Astrocyte of the hippocampus (primary cell): ENCODE data around the gene PHF14.
A peak's percentile ranks its signal among the peaks of the same experiment; 100 is the strongest.

Source experiments
- DNase-seq: peaks from one replicate; pipeline ENCODE4 v3.0.0; 2011; ENCODE audit warnings: low read depth, low spot score

Gene PHF14

DNA sequence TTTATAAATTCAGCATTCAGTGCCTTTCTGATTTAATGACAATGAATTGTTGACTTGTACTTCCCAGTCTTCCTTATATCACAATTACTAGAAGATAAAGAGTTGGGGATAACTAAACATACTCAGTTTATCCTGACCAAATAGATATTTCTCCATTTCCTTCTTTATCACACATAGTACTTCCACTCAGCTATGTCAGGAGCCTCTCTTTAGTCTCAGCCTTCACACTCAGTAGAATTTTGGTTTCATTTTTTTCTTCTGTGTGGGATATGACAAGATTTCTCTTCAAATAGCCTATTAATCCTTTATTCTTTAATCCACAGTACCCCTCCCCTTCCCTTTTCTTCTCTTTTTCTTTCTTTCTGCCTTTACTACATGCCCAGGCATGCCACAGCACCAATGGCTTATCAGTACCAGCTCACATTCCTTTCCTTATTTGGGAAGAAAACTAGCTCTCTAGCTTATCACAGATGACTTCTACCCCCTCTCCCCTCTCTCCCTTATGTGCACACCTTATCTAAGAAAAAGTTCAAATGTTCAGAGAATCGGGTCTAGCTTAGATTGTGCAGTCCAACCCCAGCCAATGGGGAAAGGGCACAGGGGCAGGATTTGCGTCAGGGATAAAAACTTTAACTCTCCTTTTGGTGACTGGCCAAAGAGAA, 109.0 kb downstream of the PHF14 start:
- peak; percentile 2 for DNase-seq

- no peak for DNase-seq
Measured at GRCh38 chr7:11083214-11083568, 109.5 kb downstream of the PHF14 start.

DNA sequence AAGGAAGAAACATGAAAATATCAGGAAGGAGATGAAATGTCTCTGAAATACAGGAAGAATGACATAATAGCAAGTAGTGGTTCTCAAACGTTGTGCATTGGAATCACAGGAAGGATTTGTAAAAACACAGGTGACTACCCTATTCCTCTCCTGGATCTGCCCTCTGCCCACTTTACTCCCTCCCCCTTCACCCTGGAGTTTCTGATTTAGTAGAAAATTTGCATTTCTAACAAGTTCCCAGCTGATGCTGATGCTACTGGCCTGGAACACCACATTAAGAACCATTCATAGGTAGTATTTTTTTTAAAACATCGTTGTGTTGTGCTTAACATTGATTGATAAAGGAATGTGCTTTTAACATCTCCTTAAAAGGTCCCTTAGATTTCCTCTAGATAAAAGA, 130.9 kb downstream of the PHF14 start:
- no peak for DNase-seq

GRCh38 chr7:11109659-11110058, 136.0 kb downstream of the PHF14 start:
- no peak for DNase-seq

DNA sequence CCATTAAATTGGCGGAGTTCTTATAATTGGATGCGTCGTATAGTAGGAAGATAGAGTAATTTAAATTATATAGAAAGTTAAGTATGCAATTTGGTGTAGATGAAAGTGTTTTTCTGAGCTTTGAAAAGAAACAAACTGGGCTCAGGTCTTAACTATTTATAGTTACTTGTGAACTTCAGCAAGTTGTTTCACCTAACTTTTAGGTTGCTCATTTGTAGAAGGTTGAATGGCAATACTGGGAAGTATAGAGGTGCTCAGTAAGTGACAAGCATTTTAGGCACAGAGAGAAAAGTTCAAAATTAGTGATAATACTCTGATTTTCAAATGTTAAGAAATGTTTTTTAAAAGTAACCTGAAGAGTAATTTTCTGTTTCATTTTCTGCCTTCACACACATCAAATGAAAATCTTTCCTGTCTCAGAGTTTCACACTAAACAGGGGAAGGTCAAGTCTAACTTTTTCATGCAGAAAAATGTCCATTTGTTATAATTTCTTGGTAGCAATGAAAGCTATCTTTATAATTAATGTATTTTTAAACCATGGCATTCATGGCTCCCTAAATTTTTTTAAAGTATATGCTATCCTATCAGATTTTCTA, 146.5 kb downstream of the PHF14 start:
- no peak for DNase-seq

- DNase-seq = no peak
Measured at GRCh38 chr7:11120675-11121220, 147.1 kb downstream of the PHF14 start.

DNA sequence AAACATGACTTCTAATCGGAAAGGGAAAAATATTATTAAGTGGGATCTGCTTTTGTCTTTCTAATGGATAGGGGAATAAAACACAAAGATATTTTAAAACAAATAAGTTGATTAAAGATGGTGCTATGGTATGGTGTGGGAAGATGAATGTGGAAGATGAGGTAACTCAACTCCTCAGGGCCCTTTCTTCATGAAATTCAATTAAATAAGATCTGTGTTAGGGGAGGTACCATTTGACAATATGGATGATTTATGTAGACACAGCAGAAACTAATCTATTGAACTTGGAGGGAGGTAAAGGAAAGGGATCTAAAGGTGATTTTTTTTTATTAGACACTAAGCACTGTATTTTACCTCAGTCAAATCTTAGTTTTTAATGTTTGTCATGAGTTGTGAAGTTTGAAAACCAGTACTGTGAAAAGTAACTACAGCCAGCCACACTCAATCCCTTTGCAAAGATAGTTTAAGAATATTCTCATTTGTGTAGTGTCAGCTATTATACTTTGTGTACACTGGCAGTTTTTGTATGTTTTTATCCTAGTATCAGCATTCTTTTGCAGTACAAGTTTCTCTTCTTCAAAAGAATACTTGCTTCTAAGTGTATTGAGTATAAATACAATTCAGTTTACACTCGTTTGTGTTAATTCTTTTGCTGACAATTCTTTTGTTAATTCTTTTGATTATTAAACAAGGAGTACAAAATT, 151.3 kb downstream of the PHF14 start:
- no peak for DNase-seq

DNA sequence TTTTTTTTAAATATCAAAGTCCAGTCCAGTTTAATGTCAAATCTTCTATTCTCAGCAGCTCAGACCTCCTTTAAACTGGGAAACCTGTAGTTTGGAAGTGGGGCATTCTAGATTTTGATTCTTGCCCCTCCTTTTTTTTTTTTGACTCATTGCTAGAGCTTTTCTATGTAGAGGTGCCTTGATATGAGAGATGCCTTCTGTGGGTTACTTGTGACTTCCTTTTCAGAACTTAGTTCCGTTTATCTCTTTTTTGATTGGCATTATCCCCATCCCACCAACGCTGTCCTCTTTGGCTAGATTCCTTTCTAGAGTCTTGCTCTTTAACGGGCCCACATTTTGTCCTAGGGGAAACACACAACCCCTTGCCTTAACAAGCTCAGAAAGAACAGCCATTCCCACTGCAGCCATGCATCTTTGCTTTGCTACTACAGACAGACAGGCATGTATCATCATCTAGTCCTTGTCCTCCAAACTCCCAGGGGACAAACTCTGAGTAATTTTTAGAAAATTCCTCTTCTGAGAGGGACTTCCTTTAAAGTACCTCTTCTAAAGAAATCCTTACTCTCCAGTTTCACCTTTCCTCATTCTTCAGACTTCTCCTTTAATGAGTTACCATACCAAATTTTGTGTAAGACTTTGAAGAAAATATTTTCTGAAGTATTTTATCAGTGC, 153.6 kb downstream of the PHF14 start:
- no peak for DNase-seq

- DNase-seq = no peak
Measured at GRCh38 chr7:11127988-11128387, 154.3 kb downstream of the PHF14 start.

DNA sequence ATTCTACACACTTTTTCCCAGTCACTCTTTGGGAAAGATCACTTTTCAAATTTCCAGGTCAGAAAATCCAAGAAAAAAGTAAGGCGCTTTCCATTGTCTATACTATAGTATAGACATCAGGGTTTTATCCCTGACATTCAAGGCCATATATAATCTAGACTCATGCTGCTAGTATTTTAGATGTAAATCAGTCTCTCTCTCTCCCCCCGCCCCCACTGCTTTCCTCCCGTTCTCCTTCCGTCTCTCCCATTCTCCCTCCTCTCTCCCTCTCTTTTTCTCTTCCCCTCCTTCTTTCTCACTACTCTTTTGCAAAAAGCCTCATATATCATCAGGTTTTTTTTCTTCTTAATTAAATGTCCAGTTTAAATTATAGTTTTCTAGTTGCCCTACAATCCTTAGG, 154.8 kb downstream of the PHF14 start:
- no peak for DNase-seq

GRCh38 chr7:11130012-11130411, 156.3 kb downstream of the PHF14 start:
- peak; percentile 23 for DNase-seq

DNA sequence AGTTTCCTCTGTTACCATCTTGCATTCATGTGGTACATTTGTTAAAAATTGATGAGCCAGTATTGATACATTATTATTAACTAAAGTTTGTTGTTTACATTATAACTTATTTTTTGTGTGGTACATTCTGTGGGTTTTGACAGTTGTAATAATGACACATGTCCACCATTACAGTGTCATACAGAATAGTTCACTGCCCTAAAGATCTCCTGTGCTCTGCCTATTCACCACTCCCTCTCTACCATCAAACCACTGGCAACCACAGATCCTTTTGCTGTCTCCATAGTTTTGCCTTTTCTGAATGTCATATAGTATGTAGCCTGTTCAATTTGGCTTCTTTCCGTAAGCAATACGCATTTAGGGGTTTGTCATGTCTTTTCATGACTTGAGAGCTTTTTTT, 156.9 kb downstream of the PHF14 start:
- DNase-seq = no peak

GRCh38 chr7:11133436-11133959, 159.8 kb downstream of the PHF14 start:
- no peak for DNase-seq

GRCh38 chr7:11135573-11135972, 161.9 kb downstream of the PHF14 start:
- DNase-seq = no peak

GRCh38 chr7:11141541-11141940, 167.9 kb downstream of the PHF14 start:
- DNase-seq = no peak

- no peak for DNase-seq
Measured at GRCh38 chr7:11153694-11154093, 180.0 kb downstream of the PHF14 start.

DNA sequence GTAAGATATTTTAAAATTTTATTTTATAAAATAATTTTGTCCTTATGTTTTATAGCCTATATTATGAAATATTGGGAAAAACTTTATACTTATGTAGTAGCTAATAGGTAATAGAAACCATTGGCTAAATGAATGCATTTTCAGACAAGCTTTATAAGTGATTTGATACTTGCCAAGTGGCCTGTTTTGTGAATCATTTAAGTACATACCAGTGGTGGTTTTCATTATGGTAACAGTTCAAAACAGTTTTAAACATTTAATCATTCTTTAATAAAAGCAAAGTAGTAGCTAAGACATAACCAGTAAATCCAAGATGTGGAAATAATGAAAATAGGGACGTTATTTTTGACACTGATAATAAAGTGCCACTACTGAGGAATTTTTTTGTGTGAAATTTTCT, 182.2 kb downstream of the PHF14 start:
- DNase-seq = peak; percentile 37

- no peak for DNase-seq
Measured at GRCh38 chr7:11161499-11161898, 187.8 kb downstream of the PHF14 start.

DNA sequence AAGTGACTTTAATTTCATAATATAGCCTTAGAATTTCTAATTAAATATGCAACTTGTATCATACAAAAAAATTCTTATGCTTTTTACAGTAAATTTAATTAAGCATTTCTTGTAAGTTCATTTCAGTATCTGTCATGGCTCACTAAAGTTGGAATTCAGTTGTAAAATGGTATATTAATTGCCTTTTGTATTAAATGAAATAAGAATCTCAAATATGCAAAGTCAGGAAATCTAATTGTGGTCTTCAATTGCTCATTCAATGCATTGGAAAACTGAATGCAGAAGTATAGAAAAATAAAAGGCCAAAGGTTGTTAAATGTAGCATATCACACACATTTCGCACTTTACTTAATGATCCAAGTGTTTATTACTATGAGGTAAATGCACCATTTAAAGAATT, 189.5 kb downstream of the PHF14 start:
- DNase-seq = no peak

DNA sequence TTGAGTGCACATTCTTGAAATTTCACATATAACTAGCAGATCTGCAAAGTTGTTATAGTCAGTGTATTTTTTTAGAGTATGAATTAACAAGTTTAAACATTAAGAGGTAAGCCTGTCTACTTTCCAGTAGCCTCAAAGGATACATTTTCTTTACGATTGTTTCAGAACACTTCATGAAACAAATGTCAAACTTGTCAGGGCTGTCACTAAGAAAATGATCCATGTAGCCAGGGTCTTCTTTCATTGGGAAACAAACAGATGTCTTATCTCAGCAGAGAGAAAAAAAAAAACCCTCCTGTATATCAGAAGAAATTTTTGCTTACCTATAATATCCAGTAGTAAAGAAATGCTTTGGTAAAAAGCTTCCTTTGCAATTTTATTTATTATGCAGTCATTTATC, 192.4 kb downstream of the PHF14 start:
- DNase-seq = no peak

DNA sequence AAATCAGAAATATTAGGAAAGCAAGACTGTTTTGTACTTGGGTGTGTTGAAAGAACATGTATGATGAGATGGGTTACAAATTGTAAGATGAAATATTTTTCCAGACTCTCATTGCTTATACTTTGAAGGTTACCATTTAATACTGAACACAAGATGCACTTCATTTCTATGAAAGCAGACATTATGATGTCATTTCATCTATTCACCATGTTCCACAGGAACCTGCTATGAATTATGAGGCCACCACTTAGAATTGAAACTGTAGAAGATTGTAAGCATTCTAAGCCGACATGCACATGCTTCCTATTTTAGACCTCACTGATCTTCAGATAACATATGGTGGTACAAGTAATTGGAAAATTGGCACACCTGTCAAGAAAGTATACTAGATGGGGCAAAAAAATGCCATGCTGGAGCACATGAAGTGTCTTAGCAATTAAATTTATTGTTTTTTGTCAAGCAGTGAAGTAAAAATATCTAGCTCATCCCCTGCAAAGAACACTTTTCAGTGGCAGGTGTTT, 195.0 kb downstream of the PHF14 start:
- no peak for DNase-seq

GRCh38 chr7:11170175-11170574, 196.5 kb downstream of the PHF14 start:
- no peak for DNase-seq
